ENCODE measurements around the gene OSTM1.

GRCh38 chr6:108020472-108021116 lies 53.9 kb downstream of the OSTM1 start:
- TF ChIP-seq GATA3 (IDR thresholded peaks at IDR 0.05; ENCODE audit: low read depth, low read length) = no peak
- no peak for TF ChIP-seq GATA2 (IDR thresholded peaks at IDR 0.05; ENCODE audit: low read depth, low read length)

All from SH-SY5Y (cell line).